DND-41 (cell line): ENCODE data around the gene TMEM109.

Experiments used
- ATAC-seq: fragments of 200-7000 bp; cut with Tn5 transposase; 3 replicates; pipeline ENCODE4 v1.9.1; 2021; ENCODE audit warnings: low read depth; ENCODE audit not compliant: insufficient read depth
- DNase-seq: peaks from one replicate; pipeline ENCODE4 v3.0.0-alpha.2; 2020
- H2AFZ ChIP-seq: 2 replicates; pipeline ENCODE4 v1.6.0; 2012; ENCODE audit warnings: low read depth, low read length
- H3K27ac ChIP-seq: 2 replicates; pipeline ENCODE4 v1.5.1; 2012; ENCODE audit warnings: low read length, inconsistent platforms
- H3K27me3 ChIP-seq: fragments of 200-600 bp; sonication (generic); 2 replicates; pipeline ENCODE4 v1.6.0; 2012; ENCODE audit warnings: low read length, mild to moderate bottlenecking, inconsistent platforms; ENCODE audit not compliant: insufficient read depth, poor library complexity
- H3K36me3 ChIP-seq: 2 replicates; pipeline ENCODE4 v1.5.1; 2012; ENCODE audit warnings: low read length, inconsistent platforms; ENCODE audit not compliant: insufficient read depth
- H3K4me1 ChIP-seq: 2 replicates; pipeline ENCODE4 v1.5.1; 2012; ENCODE audit warnings: mild to moderate bottlenecking, low read length; ENCODE audit not compliant: insufficient read depth
- H3K4me2 ChIP-seq: 2 replicates; pipeline ENCODE4 v1.6.0; 2012; ENCODE audit warnings: mild to moderate bottlenecking, moderate library complexity, low read length, inconsistent platforms; ENCODE audit not compliant: insufficient read depth
- H3K4me3 ChIP-seq, 2 experiments: fragments of 200-600 bp in 1 of 2; shearing (Covaris generic) in 1 of 2; 2 replicates each; pipeline ENCODE4 v1.5.1; 2012 to 2016; ENCODE audit warnings: inconsistent platforms in 2 of 2, low read length in 2 of 2, mild to moderate bottlenecking in 2 of 2, low read depth in 1 of 2, moderate library complexity in 1 of 2
- H3K79me2 ChIP-seq: 2 replicates; pipeline ENCODE4 v1.6.0; 2012; ENCODE audit warnings: low read length, inconsistent platforms; ENCODE audit not compliant: insufficient read depth
- H3K9ac ChIP-seq: 2 replicates; pipeline ENCODE4 v1.6.0; 2012; ENCODE audit warnings: low read depth, mild to moderate bottlenecking, inconsistent platforms, low read length, moderate library complexity
- H3K9me3 ChIP-seq: 2 replicates; pipeline ENCODE4 v1.5.1; 2012; ENCODE audit warnings: low read length, moderate library complexity, mild to moderate bottlenecking, inconsistent platforms; ENCODE audit not compliant: insufficient read depth, severe bottlenecking
- H4K20me1 ChIP-seq: 2 replicates; pipeline ENCODE4 v1.6.0; 2012; ENCODE audit warnings: low read length; ENCODE audit not compliant: insufficient read depth
- CTCF ChIP-seq: IDR thresholded peaks from 2 replicates; pipeline ENCODE4 v1.5.1; 2012; ENCODE audit warnings: borderline replicate concordance, low read length, moderate library complexity, mild to moderate bottlenecking; ENCODE audit not compliant: poor library complexity, severe bottlenecking; ENCODE audit errors: extremely low read depth
- EZH2 ChIP-seq: IDR thresholded peaks from 3 replicates; pipeline ENCODE4 v1.6.1; 2012; ENCODE audit warnings: borderline replicate concordance, low read depth, mild to moderate bottlenecking, moderate library complexity, low read length, inconsistent platforms; ENCODE audit not compliant: severe bottlenecking

The TMEM109 gene

GRCh38 chr11:60880643-60881282, 33.2 kb upstream of the TMEM109 start:
- Histone ChIP-seq H3K4me1 (no peaks in the 10 kb centered on the region), H3K36me3 (peaks cover 10% of the 10 kb centered on the region), H3K79me2 (no peaks in the 10 kb centered on the region), H3K27ac (no peak overlapping the region; the same call in 1 of the 2 replicates), H3K9me3 (no peaks in the 10 kb centered on the region), H3K27me3 (no peaks in the 10 kb centered on the region), H4K20me1 (no peaks in the 10 kb centered on the region), H3K4me3 (no peak overlapping the region), H3K9ac (no peak overlapping the region), H3K4me2 (no peak overlapping the region), H2AFZ (no peak overlapping the region)
- ATAC-seq (peak; percentile 33; the same call in 1 of the 3 replicates), DNase-seq (no peak)
- TF ChIP-seq EZH2 (no peak), CTCF (no peak)

GRCh38 chr11:60887556-60887955, 26.4 kb upstream of the TMEM109 start:
- TF ChIP-seq CTCF, result peak; percentile 79
- TF ChIP-seq EZH2, result no peak
- no peak overlapping the region for H3K4me3 ChIP-seq
- no peaks in the 10 kb centered on the region for H3K27me3 ChIP-seq
- H3K9ac ChIP-seq, result no peak overlapping the region
- H3K79me2 ChIP-seq, result no peaks in the 10 kb centered on the region
- H3K9me3 ChIP-seq, result no peaks in the 10 kb centered on the region
- DNase-seq (peak; percentile 77), ATAC-seq (peak; percentile 98)
- no peaks in the 10 kb centered on the region for H3K4me1 ChIP-seq
- no peak overlapping the region for H2AFZ ChIP-seq
- H4K20me1 ChIP-seq, result peaks cover 8% of the 10 kb centered on the region; the same call in 1 of the 2 replicates
- no peak overlapping the region for H3K27ac ChIP-seq
- H3K4me2 ChIP-seq, result no peak overlapping the region
- H3K36me3 ChIP-seq, result peaks cover 30% of the 10 kb centered on the region

GRCh38 chr11:60889869-60890311, 24.1 kb upstream of the TMEM109 start:
- Histone ChIP-seq H3K9ac (no peak overlapping the region), H3K4me2 (no peak overlapping the region), H3K79me2 (no peaks in the 10 kb centered on the region), H3K27me3 (no peaks in the 10 kb centered on the region), H3K36me3 (peaks cover 48% of the 10 kb centered on the region), H3K4me1 (no peaks in the 10 kb centered on the region), H3K4me3 (no peak overlapping the region), H3K27ac (no peak overlapping the region), H2AFZ (no peak overlapping the region), H3K9me3 (no peaks in the 10 kb centered on the region), H4K20me1 (peaks cover 12% of the 10 kb centered on the region; the same call in 1 of the 2 replicates)
- no peak for TF ChIP-seq CTCF
- TF ChIP-seq EZH2, result no peak
- ATAC-seq, result no peak
- DNase-seq, result no peak
